GM19099 (cell line): ENCODE data around the gene FOXC1.

ENCODE experiments used
- POLR2A ChIP-seq: IDR thresholded peaks from 3 replicates; pipeline ENCODE4 v1.6.1; 2011; ENCODE audit warnings: low read depth; ENCODE audit not compliant: insufficient read length; ENCODE audit errors: extremely low read depth

Gene FOXC1

DNA sequence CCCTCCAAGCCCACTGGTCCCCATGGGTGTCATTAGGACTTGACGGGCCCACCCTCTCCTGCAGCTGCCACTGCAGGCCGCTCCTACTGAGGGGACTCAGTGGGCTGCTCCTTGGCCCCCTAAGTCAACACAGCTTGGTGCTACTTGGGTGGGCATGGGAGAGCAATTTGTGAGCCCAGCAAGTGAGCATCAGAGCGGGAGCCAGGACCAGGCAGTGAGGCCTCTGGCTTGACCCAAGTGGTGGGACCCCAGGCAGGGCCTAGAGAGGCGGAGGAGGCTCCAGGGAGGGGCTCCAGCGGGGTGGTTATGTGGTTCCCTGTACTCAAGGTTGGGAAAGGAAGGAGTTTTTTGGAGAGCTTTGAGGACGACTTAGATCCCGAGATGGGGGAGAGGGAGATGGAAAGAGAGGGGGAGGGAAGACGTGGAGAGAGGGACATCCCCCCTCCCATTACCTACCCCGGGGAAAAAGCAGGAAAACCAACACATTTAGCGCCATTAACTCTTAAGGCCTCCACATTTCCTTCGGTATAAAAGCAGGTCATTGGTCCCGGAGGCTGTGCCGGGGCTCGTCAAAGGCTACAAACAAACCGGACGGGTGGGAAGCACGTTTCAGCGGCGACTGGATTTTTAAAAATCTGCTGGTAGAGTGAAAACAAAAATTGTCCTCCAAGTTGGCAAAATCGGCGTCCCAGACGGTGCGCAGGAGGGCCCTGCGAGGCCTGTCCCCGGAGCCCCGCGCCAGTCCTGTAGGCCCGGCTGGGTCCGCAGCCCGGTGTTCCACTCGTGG, 8.8 kb downstream of the FOXC1 start:
- no peak for TF ChIP-seq POLR2A

DNA sequence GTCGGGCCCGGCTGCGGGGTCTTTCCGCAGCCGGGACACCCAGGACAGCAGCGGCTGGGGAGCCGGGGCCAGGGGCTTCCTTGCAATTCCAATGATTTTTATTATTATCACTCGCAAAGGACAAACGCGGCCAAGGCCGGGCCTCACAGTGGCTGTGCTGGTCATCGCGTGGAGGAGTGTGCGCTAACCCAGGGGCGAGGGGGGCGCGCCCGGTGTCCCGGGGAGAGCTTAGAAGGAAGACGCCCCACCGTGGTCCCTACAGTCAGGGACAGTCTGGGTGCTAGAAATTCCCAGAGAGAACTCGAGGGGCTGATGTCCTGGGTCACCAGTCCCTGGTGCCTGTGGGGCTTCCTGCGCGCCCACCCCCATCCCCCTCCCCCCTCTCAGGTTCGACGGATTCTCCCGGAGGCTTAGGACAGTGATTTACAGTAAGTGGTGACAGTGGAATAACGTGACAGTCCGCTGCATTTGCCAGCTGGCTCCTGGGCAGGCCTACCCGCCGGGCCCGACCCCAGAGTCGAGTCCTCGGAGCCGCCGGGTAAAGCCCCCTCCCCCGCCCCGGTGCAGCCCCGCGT, 9.5 kb downstream of the FOXC1 start:
- TF ChIP-seq POLR2A: no peak

DNA sequence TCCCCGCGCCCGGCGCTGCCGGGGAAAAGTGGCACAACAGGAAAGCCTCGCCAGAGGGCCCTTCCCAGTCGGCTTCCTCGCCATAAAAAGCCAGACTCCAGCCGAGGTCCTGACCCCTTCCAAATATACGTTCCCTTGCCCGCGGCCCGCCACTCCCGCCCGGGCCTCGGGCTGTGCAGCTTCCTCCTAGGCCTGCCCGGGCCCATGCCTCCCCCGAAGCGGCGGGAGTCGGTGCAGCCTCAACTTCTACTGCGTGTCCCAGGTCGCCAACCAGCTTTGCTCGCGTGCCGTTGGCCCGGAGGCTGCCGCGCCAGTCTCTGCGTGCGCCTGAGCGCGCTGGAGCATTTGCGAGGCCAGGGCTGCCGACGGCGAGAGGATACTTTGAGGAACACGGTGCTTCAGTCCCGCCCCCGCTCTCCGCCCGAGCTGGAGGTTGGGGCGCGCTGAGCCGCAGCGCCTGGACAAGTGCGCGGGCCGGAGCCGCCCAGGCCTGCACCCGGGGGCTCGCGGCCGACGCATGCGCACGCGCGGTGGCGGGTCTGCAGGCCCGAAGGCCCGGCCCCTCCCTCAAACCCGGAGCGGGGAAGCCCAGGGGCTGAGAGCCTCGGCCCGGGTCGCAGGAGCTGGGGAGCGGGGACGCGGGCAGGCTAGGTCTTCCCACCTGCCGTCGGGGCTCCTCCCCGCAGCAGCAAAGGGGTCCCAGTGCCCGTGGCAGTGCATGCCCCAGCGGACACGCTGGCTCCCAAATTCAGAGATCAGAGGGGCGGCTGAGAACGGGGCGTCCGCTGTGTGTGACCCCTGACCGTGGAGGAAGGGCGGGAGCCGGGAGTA, 10.2 kb downstream of the FOXC1 start:
- no peak for TF ChIP-seq POLR2A

DNA sequence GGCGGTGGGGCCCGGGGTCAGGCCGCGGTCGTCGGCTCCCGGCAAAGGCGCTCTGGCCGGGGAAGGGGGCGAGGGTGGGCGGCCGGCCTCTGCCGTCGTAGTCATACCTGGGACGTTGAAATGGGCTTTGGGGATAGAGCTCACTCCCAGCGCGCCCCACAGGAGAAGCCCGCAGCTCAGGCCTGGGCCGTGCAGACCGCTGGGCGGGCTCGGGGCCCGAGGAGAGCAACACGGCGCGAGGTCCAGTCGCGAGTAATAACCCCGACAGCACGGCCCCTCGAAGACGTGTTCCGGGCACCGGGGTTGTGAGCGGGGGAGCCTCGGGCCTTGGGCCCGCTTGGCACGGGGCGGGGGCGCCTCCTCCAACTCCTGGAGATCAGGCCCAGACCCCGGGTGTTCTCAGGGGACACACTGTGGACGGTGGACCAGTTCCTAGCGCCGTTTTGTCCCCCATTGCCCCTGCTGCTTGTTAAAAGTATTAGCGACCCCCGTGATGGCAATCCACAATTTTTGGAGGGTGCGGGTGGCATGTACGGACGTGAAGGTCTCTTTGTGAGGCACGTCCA, 10.9 kb downstream of the FOXC1 start:
- TF ChIP-seq POLR2A: no peak

DNA sequence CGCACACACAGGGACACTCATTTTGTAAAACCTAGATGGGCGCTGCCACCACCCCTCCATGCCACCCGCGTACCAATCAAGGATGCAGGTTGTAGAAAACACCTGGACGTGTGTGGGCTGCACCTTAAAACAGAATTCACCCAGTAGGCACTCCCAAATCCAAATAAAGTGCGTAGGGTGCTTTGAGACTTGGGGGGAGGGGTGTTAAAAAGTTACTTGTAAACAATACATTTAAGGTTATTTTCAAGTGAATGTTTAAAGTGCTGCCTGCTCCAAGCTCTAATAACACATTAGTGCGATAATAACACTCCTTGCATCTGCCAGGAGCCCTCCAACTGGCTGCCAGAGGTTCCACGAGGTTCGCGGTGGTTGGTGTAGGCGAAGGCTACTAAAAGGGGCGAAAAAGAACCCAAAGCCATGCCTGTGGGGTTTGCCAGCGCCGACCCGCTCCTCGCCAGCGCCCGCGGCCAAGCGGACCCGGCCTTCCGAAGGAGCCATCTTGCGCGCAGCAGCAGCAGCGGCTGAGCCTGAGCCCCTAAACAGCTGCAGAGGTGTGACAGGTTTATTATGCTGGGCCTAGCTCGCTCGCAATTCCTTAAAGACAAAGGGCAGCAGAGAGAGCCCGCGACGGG, 11.5 kb downstream of the FOXC1 start:
- no peak for TF ChIP-seq POLR2A

DNA sequence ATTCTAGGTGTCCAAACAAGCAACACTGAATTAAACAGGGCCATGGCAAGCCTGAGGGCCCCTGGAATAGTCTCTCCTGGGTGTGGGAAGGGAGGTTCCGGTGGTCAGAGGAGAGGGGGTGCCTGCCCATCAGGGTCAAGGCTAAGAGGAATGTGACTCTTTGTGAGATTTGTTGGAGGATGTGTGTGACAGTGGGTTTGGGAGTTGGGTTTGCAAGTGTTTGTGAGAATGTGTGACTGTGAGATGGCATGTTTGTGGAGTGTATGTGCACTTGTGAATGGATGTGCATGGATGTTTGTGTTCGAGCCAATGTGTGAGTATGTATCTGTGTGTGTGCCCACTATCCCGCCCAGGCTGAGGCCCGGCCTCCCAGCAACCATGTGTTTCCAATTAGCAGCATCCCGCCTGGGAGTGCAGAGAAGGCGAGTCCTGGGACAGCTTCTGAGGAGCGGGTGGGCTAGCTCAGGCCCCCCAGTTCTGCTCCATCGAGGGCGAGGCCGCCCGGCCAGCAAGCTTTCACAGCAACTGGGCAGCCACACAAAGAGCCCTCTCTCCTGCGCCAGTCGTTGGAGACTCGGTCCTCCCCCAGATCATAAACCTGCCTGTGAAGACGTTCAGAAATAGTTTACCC, 12.6 kb downstream of the FOXC1 start:
- TF ChIP-seq POLR2A: no peak

DNA sequence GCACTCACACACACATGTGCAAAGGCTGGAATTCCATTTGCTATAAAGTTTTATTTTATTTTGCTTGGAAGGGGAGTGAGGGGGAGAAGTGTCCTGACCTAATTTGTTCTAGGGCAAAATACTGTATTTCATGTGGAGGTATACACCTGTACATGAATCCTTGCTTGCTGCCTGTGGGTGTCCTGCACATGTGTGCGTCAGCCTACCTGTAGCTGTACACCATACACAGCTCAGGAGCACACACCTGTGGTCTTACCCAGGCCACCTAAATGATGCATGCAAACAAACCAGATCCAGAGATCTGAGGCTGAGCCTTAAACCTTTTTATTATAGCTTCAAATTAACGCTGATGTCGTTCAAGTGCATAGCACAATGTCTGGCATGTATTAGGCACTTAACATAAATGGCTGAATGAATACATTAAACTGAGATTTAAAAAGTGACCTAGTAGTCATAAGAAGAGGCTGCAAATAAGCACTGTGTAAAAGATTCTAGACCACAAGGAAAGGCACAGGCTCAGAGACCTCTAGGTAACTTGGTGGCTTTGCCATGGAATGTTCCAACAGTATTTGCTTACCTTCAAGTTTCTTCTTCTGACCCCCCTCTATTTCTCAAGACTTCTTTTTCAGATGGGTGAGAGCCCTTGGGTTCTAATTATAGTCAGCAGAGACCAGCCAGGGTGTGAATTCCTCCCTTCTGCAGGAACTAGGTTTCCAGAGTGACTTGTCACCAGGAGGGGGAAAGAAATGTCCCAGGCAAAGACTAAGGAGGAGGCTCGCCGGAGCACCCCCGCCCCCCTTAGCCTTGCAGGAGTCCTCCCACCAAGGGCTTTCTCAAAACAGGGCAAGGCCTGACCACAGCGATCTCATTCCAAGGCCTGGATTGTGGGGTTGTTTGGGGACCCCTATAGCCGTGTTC, 13.4 kb downstream of the FOXC1 start:
- no peak for TF ChIP-seq POLR2A

DNA sequence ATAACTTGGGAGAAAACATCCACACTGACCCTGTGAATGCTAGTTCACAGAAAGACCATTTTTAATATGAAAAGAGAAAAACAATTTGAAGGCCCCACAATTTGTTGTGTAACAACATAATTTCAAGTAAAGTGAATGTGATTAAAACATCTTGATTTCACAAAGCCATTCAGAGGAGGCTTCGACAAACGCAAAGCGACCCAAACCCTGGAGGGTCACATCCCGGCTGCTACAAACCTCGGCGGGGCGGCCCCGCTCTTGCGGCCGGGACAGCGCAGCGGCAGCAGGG, 14.0 kb downstream of the FOXC1 start:
- TF ChIP-seq POLR2A: no peak

DNA sequence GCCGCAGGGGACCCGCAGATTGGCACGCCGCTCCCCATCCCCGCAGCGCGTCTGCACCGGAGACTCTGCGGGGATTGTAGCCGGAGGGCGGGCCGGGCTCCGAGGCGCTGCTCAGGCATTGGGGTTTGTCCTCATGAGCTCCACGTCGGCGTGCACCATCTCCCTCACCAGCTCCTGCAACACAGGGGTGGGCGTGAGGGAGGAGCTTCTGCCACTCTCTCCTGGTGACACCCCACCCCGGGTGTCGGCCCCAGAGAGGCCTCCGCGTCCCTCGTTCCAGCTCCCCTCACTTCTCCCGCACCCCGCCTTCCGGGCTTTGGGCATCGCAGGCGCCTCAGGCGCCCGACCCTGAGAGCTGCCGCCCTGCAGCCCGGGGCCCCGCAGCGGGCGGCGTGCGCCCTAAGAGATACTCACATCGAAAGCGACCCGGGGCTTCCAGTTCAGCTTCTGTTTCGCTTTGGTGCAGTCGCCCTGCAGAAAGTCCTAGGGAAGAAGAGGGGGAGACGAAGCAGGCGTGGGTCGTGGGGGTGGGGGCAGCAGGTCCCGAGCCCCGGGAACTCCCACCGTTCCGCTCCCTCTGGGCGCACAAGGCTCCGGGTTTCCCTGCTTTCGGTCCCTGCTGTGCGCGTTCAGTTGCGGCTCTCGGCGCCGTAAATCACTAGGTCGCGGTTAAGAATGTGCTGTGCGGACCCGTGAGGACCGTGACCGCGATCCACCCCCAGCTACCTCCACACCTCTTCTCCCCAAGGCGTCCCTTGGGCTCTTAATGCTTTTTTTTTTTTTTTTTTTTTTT, 14.5 kb downstream of the FOXC1 start:
- TF ChIP-seq POLR2A: no peak

DNA sequence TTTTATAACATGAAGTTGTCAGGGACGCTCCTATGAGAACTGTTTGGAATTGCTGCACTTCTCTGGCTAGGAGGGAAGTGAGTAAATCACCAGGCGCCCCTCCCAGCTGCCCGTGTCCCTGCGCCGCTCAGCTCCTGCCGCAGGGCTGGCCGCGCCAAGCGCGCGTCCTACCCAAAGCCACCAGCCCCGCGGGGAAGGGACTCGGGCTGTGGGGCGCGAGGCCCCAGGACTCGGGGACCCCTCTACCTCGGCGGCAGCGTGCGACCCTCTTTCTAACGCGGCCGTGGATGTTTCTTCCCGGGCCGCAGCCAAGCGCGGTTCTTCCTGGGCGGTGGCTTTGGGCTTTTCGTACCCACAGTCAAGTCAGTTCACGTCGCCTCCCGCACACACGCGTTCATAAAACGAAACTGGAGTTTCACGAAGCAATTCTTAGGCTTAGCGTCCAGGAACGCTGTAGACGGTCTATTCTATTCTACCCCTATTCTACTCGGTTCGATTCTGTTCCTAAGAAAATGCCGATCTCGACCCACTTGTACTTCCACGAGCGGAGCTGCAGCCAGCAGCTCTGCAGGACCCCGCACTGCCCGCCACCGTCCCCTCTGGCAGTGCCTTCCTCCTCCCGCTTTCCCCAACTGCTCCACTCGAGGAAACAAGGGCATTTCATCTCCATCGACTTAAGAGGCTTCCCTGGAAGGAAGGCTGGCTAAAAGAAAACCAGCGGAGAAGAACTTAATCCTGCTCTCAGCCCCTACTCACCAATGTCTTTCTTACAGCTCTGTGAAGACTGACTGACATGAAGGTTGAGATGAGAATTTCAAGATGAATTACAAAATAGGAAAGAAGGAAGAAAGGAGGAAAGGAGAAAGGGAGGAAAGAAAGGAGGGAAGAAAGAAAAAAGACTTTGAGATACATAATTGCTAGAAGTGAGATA, 15.4 kb downstream of the FOXC1 start:
- TF ChIP-seq POLR2A: no peak

DNA sequence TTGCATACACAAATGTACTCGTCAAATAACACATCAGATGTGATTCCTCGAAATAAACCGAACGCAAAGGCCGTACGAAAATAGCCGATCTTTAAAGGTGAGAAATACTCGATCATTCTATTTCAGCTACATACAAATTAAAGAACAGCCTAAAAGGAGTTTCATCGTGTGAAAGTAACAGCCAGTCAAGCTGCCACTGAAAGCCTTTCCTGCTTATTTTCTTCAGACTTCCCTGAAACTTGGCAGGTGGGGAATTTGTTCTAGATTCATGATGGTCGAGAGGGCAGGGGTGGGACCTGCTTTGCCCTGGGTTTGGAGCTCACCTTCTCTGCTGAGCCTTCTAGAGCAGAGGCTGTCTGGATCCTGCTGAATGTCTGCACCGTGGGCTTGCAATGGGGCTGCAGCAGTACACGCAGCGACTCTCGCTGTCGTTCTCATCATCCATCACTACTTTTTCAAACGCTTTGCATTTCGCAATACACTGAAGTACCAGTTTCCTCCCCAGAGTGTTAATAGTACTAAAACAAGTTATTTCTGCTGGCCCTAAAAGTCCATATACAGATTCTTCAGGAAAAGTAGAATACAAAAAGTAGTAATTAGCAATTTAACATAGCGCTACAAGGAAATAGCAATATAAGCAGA, 16.2 kb downstream of the FOXC1 start:
- no peak for TF ChIP-seq POLR2A
